ENCODE measurements around the gene CRB2. TPM values are rescaled to one million over a fixed set of nuclear protein-coding genes. Genes with fewer than 3 reads are reported as not detected.

CRB2 gene
- total RNA-seq (5.6 and 7.0 TPM in 2 replicates), polyA plus RNA-seq (5.5 and 7.6 TPM in 2 replicates)

DNA sequence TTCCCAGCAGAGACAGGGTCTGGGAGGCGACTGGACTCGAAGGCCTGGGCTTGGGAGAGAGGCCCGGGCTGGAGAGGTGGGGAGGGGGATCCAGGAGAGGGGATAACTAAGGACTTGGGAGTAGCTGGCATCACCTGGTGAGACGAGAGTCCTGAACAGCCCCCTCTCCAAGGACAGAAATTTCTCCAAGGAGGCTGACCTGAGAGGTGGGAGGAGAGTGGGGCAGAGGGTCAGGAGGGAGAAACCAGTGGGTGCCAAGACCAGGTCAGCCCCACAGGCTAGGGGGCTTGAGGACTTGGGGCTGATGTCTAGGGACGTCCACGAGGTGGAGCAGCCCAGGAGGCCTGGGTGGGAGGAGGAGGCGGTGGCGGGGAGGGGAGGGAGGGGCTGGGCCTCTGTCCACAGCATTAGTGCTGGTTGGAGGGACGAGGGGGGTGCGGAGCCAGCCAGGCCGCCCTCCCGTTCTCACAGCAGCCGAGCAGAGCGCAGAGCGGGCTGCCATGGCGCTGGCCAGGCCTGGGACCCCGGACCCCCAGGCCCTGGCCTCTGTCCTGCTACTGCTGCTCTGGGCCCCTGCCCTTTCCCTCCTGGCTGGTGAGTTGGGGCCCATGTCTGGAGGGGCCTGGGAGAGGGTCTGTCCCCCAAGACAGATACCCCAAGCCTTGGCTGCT is at the start of gene CRB2:
TSS of gene CRB2 (plus strand) at position 437 of the 671 bp plus-strand sequence. CDS start at position 501, 64 bp downstream.
- 29% methylated on average over 9 of the region's 17 CpGs for WGBS (ENCODE audit: low lambda C conversion rate, missing lambda C conversion rate)
- no peak within 1 kb of the TSS for H3K27ac ChIP-seq
- no peaks in the 10 kb centered on the region for H3K9me2 ChIP-seq (replicated peaks; ENCODE audit: insufficient read depth)
- H3K36me3 ChIP-seq (replicated peaks; ENCODE audit: insufficient read depth, low read depth): no peaks in the 10 kb centered on the region
- H3K4me3 ChIP-seq: no peak within 1 kb of the TSS
- H3K4me2 ChIP-seq: peak within 1 kb of the TSS; percentile 61
- H2AFZ ChIP-seq: no peak within 1 kb of the TSS
- H3K27me3 ChIP-seq: no peaks in the 10 kb centered on the region
- DNase-seq (ENCODE audit: low spot score): peak; percentile 76
- no peaks in the 10 kb centered on the region for H3K9me3 ChIP-seq (ENCODE audit: low read depth)
- peaks cover 37% of the 10 kb centered on the region for H3K4me1 ChIP-seq (ENCODE audit: insufficient read depth)
- no peaks in the 10 kb centered on the region for H4K20me1 ChIP-seq (ENCODE audit: insufficient read depth, poor library complexity, severe bottlenecking)
- H3K79me2 ChIP-seq: no peaks in the 10 kb centered on the region
- TF ChIP-seq, protein P1, sequence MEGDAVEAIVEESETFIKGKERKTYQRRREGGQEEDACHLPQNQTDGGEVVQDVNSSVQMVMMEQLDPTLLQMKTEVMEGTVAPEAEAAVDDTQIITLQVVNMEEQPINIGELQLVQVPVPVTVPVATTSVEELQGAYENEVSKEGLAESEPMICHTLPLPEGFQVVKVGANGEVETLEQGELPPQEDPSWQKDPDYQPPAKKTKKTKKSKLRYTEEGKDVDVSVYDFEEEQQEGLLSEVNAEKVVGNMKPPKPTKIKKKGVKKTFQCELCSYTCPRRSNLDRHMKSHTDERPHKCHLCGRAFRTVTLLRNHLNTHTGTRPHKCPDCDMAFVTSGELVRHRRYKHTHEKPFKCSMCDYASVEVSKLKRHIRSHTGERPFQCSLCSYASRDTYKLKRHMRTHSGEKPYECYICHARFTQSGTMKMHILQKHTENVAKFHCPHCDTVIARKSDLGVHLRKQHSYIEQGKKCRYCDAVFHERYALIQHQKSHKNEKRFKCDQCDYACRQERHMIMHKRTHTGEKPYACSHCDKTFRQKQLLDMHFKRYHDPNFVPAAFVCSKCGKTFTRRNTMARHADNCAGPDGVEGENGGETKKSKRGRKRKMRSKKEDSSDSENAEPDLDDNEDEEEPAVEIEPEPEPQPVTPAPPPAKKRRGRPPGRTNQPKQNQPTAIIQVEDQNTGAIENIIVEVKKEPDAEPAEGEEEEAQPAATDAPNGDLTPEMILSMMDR (IDR thresholded peaks at IDR 0.05; ENCODE audit: poor library complexity): peak; percentile 34
- no peak for TF ChIP-seq EZH2phosphoT487 (IDR thresholded peaks at IDR 0.05; ENCODE audit: low read depth, severe bottlenecking, unreplicated experiment)
- TF ChIP-seq EZH2 (IDR thresholded peaks at IDR 0.05; ENCODE audit: borderline replicate concordance): no peak

- Histone ChIP-seq H2AFZ (no peak overlapping the region), H3K36me3 (replicated peaks; ENCODE audit: insufficient read depth, low read depth) (no peaks in the 10 kb centered on the region), H3K79me2 (no peaks in the 10 kb centered on the region), H4K20me1 (ENCODE audit: insufficient read depth, poor library complexity, severe bottlenecking) (no peaks in the 10 kb centered on the region), H3K4me1 (ENCODE audit: insufficient read depth) (peaks cover 3% of the 10 kb centered on the region), H3K4me2 (no peak overlapping the region), H3K9me3 (ENCODE audit: low read depth) (no peaks in the 10 kb centered on the region), H3K4me3 (no peak overlapping the region), H3K27me3 (no peaks in the 10 kb centered on the region), H3K9me2 (replicated peaks; ENCODE audit: insufficient read depth) (no peaks in the 10 kb centered on the region), H3K27ac (no peak overlapping the region)
- 62% methylated on average over 1 of the region's 1 CpG for WGBS (ENCODE audit: low lambda C conversion rate, missing lambda C conversion rate)
- DNase-seq (ENCODE audit: low spot score): no peak
- TF ChIP-seq EZH2phosphoT487 (IDR thresholded peaks at IDR 0.05; ENCODE audit: low read depth, severe bottlenecking, unreplicated experiment) (no peak), EZH2 (IDR thresholded peaks at IDR 0.05; ENCODE audit: borderline replicate concordance) (no peak)
- TF ChIP-seq, protein P1 (IDR thresholded peaks at IDR 0.05; ENCODE audit: poor library complexity): no peak
Measured at GRCh38 chr9:123309611-123310010, 46.4 kb upstream of the CRB2 start.

DNA sequence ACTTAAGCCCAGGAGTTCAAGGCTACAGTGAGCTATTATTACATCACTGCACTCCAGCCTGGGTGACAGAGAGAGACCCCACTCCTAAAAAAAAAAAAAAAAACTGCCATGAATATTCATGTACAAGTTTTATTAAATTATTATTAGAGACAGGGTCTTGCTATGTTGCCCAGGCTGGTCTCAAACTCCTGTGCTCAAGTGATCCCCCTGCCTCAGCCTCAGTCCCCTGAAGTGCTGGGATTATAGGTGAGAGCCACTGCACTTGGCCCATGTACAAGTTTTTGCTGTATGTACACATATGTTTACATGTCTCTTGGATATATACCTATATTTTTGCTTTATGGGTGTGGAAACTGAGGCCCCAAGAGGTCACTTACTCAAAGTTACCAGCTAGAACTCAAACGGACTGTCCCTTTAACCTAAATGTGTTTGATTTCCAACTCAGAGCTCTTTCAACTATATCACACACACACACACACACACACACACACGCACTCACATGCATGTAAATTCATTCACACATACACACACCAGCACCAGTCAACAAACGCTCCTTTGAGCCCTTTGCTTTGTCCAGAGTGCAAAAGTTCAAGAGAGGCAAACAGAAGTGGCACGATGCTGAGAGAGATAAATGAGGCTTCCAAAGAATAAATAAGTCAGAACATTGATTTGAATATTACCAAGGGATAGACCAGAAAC is 45.3 kb upstream of the CRB2 start:
- H3K36me3 ChIP-seq (replicated peaks; ENCODE audit: insufficient read depth, low read depth): no peaks in the 10 kb centered on the region
- 67% methylated on average over 4 of the region's 4 CpGs for WGBS (ENCODE audit: low lambda C conversion rate, missing lambda C conversion rate)
- no peak overlapping the region for H3K4me3 ChIP-seq
- no peak for DNase-seq (ENCODE audit: low spot score)
- no peaks in the 10 kb centered on the region for H3K9me2 ChIP-seq (replicated peaks; ENCODE audit: insufficient read depth)
- no peak overlapping the region for H3K4me2 ChIP-seq
- H2AFZ ChIP-seq: no peak overlapping the region
- peaks cover 3% of the 10 kb centered on the region for H3K4me1 ChIP-seq (ENCODE audit: insufficient read depth)
- no peaks in the 10 kb centered on the region for H4K20me1 ChIP-seq (ENCODE audit: insufficient read depth, poor library complexity, severe bottlenecking)
- H3K27me3 ChIP-seq: no peaks in the 10 kb centered on the region
- H3K9me3 ChIP-seq (ENCODE audit: low read depth): no peaks in the 10 kb centered on the region
- H3K79me2 ChIP-seq: no peaks in the 10 kb centered on the region
- H3K27ac ChIP-seq: no peak overlapping the region
- TF ChIP-seq EZH2 (IDR thresholded peaks at IDR 0.05; ENCODE audit: borderline replicate concordance) (no peak), EZH2phosphoT487 (IDR thresholded peaks at IDR 0.05; ENCODE audit: low read depth, severe bottlenecking, unreplicated experiment) (no peak)
- TF ChIP-seq, protein P1 (IDR thresholded peaks at IDR 0.05; ENCODE audit: poor library complexity): no peak
